HL-60 (cell line): ENCODE data around the gene ABHD3.

Experiments used
- DNase-seq, 2 experiments: peaks; one replicate each; pipeline ENCODE4 v3.0.0-alpha.2; 2010 to 2020; ENCODE audit warnings: low read depth in 1 of 2, low spot score in 1 of 2
- H3K27ac ChIP-seq: fragments of 250-450 bp; sonication (Bioruptor Pico); replicated peaks from 2 replicates; pipeline ENCODE4 v1.5.1; 2020; ENCODE audit warnings: mild to moderate bottlenecking, moderate library complexity
- H3K27me3 ChIP-seq: fragments of 250-450 bp; sonication (Bioruptor Pico); 2 replicates; pipeline ENCODE4 v1.5.1; 2021; ENCODE audit warnings: mild to moderate bottlenecking, moderate library complexity; ENCODE audit not compliant: insufficient read depth, poor library complexity, severe bottlenecking
- H3K4me3 ChIP-seq: replicated peaks from 2 replicates; pipeline ENCODE4 v1.5.1; 2011; ENCODE audit warnings: mild to moderate bottlenecking, control low read depth, low read length; ENCODE audit not compliant: insufficient read depth
- GABPA ChIP-seq: IDR thresholded peaks from 2 replicates; pipeline ENCODE4 v1.6.1; 2012; ENCODE audit warnings: low read depth
- POLR2AphosphoS5 ChIP-seq: IDR thresholded peaks from 2 replicates; pipeline ENCODE4 v1.6.1; 2012; ENCODE audit warnings: low read depth
- SPI1 ChIP-seq: IDR thresholded peaks from 2 replicates; pipeline ENCODE4 v1.6.1; 2012; ENCODE audit warnings: low read depth, mild to moderate bottlenecking, borderline replicate concordance
- TF ChIP-seq, protein P1 (sequence below): IDR thresholded peaks from one replicate; pipeline ENCODE4 v1.5.1; 2011; ENCODE audit warnings: low read length, control low read depth, inconsistent platforms; ENCODE audit not compliant: insufficient read depth
- TF ChIP-seq, protein P2 (sequence below): IDR thresholded peaks from 2 replicates; pipeline ENCODE4 v1.6.1; 2012; ENCODE audit warnings: low read depth; ENCODE audit not compliant: insufficient replicate concordance

ABHD3 gene

DNA sequence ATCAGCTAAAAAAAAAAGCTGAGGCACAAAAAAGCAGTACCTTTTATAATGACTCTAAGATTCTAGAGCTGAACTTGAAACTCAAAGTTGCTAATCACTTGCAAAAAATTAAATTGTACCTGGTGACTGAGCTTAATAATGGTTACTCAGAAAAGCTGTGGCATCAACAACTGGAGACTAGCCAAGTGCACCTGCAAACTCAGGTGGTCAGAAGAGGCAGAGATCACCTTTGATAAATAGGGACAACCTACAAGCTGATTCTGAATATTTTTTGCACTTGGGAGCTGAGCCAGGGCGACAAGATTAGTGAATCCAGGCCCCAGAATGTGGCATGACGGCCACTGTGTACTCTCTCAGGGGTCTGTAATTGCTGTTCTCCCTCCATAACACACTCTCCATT lies 3.0 kb downstream of the ABHD3 start:
- H3K27me3 ChIP-seq = no peaks in the 10 kb centered on the region
- no peak overlapping the region for H3K27ac ChIP-seq
- no peak for DNase-seq
- no peak for TF ChIP-seq SPI1
- TF ChIP-seq, protein P1, sequence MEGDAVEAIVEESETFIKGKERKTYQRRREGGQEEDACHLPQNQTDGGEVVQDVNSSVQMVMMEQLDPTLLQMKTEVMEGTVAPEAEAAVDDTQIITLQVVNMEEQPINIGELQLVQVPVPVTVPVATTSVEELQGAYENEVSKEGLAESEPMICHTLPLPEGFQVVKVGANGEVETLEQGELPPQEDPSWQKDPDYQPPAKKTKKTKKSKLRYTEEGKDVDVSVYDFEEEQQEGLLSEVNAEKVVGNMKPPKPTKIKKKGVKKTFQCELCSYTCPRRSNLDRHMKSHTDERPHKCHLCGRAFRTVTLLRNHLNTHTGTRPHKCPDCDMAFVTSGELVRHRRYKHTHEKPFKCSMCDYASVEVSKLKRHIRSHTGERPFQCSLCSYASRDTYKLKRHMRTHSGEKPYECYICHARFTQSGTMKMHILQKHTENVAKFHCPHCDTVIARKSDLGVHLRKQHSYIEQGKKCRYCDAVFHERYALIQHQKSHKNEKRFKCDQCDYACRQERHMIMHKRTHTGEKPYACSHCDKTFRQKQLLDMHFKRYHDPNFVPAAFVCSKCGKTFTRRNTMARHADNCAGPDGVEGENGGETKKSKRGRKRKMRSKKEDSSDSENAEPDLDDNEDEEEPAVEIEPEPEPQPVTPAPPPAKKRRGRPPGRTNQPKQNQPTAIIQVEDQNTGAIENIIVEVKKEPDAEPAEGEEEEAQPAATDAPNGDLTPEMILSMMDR = no peak
- TF ChIP-seq, protein P2, sequence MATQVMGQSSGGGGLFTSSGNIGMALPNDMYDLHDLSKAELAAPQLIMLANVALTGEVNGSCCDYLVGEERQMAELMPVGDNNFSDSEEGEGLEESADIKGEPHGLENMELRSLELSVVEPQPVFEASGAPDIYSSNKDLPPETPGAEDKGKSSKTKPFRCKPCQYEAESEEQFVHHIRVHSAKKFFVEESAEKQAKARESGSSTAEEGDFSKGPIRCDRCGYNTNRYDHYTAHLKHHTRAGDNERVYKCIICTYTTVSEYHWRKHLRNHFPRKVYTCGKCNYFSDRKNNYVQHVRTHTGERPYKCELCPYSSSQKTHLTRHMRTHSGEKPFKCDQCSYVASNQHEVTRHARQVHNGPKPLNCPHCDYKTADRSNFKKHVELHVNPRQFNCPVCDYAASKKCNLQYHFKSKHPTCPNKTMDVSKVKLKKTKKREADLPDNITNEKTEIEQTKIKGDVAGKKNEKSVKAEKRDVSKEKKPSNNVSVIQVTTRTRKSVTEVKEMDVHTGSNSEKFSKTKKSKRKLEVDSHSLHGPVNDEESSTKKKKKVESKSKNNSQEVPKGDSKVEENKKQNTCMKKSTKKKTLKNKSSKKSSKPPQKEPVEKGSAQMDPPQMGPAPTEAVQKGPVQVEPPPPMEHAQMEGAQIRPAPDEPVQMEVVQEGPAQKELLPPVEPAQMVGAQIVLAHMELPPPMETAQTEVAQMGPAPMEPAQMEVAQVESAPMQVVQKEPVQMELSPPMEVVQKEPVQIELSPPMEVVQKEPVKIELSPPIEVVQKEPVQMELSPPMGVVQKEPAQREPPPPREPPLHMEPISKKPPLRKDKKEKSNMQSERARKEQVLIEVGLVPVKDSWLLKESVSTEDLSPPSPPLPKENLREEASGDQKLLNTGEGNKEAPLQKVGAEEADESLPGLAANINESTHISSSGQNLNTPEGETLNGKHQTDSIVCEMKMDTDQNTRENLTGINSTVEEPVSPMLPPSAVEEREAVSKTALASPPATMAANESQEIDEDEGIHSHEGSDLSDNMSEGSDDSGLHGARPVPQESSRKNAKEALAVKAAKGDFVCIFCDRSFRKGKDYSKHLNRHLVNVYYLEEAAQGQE = no peak
- no peak for TF ChIP-seq GABPA
- TF ChIP-seq POLR2AphosphoS5 = no peak
- H3K4me3 ChIP-seq = no peak overlapping the region

DNA sequence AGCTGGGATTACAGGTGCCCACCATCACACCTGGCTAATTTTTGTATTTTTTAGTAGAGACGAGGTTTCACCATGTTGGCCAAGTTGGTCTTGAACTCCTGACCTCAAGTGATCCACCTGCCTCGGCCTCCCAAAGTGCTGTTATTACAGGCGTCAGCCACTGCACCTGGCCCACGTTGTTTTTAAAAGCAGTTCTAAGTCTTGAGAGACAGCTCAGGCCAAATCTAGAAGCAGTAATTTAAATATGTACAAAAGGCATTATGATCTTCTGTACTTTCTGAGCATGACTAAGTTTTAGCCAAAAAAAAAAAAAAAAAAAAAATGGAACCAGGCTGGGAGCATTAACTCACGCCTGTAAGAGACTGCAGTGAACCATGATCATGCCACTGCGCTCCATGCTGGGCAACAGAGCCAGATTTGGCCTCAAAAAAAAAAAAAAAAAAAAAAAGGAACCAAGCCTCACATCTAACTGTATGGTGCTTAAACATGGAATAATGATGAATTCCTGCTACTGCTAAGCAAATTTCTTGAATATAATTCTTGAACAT lies 4.0 kb downstream of the ABHD3 start:
- no peak overlapping the region for H3K4me3 ChIP-seq
- H3K27ac ChIP-seq = no peak overlapping the region
- peak in 1 of 2 experiments; percentile 31 for DNase-seq
- H3K27me3 ChIP-seq = no peaks in the 10 kb centered on the region
- TF ChIP-seq SPI1 (no peak), POLR2AphosphoS5 (no peak), GABPA (no peak)
- TF ChIP-seq, protein P2 = no peak
- TF ChIP-seq, protein P1 = no peak

DNA sequence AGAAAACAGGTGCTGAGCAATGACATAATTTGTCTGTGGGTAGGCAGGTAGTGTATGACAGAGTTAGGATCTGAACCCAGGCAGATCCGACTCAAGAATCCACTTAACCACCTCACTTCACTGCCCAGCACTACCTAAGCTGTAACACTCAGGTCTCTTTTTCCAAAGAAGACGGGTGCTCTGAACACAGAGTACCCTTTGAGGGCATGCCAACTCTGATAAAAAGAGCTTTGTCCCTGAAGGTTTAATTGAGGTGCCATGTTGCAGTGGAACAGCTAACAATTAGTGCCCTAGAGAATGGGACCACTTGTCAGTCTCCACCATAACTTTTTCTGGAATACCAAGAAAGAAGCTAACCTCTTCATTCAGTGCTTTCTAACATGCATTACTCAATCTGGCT lies 11.3 kb downstream of the ABHD3 start:
- no peak for DNase-seq
- H3K27ac ChIP-seq = no peak overlapping the region

More for the DNA sequence above, 11.3 kb downstream of the ABHD3 start:
- Histone ChIP-seq H3K4me3 (no peak overlapping the region), H3K27me3 (no peaks in the 10 kb centered on the region)
- TF ChIP-seq POLR2AphosphoS5 = no peak
- no peak for TF ChIP-seq SPI1
- TF ChIP-seq, protein P1 = no peak
- TF ChIP-seq, protein P2 = no peak
- no peak for TF ChIP-seq GABPA
